ENCODE results near the gene PLXND1. TPM values are rescaled to one million over a fixed set of nuclear protein-coding genes. Genes with fewer than 3 reads are reported as not detected.

The PLXND1 gene
- total RNA-seq, 1 donor from 2014 or later, result 1,753 TPM

DNA sequence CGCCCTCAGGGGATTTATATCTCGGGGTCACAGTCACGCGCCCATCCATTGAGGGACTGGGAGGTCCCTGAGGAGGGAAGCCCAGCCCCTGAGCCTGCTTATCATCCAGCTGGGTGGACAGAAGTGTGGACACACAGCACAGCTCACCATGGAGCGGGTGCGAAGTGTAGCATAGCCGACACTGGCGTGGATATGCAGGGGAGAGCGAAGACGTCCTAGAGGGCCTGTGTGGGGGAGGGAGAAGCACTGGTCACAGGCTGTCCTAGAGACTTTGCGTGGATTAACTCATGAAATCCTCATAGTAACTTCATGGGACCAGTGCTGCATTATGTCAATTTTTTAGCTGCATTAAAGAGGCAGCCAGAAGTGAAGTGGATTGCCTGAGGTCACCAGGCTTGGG is 26.1 kb upstream of the PLXND1 start:
- Mint-ChIP-seq H3K27me3 (ENCODE audit: unreplicated experiment) (peaks cover 9% of the 10 kb centered on the region), H3K4me3 (ENCODE audit: unreplicated experiment) (no peak overlapping the region), H3K36me3 (ENCODE audit: low read depth, unreplicated experiment) (peaks cover 3% of the 10 kb centered on the region), H3K9me3 (ENCODE audit: unreplicated experiment) (no peaks in the 10 kb centered on the region), H3K27ac (ENCODE audit: unreplicated experiment) (no peak overlapping the region), H3K4me1 (ENCODE audit: unreplicated experiment) (peaks cover 17% of the 10 kb centered on the region)
- TF ChIP-seq, protein P1, sequence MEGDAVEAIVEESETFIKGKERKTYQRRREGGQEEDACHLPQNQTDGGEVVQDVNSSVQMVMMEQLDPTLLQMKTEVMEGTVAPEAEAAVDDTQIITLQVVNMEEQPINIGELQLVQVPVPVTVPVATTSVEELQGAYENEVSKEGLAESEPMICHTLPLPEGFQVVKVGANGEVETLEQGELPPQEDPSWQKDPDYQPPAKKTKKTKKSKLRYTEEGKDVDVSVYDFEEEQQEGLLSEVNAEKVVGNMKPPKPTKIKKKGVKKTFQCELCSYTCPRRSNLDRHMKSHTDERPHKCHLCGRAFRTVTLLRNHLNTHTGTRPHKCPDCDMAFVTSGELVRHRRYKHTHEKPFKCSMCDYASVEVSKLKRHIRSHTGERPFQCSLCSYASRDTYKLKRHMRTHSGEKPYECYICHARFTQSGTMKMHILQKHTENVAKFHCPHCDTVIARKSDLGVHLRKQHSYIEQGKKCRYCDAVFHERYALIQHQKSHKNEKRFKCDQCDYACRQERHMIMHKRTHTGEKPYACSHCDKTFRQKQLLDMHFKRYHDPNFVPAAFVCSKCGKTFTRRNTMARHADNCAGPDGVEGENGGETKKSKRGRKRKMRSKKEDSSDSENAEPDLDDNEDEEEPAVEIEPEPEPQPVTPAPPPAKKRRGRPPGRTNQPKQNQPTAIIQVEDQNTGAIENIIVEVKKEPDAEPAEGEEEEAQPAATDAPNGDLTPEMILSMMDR (IDR thresholded peaks at IDR 0.05; ENCODE audit: unreplicated experiment), result no peak
- DNase-seq (ENCODE audit: low spot score), result no peak

DNA sequence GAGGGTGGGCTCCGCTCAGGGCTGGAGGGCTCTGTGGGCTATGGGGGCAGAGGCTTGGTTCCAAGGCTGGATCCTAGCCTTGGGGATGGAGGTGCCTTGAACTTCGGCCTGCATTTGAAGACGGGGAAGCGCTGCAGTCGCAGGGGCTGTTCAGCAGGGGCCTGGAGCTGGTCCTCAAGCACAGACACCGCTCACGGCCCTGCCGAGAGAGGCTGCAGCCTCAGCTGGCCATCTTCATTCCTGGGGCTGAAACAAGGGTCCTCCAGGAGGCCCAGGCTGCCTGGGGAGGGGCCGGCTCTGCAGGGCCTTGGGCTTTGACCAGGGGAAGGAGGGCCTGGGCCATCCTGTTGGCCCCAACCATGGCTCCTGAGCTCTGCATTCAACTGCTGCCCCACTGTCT is 25.6 kb upstream of the PLXND1 start:
- TF ChIP-seq, protein P1 (IDR thresholded peaks at IDR 0.05; ENCODE audit: unreplicated experiment), result no peak
- peaks cover 3% of the 10 kb centered on the region for H3K36me3 Mint-ChIP-seq (ENCODE audit: low read depth, unreplicated experiment)
- no peak overlapping the region for H3K27ac Mint-ChIP-seq (ENCODE audit: unreplicated experiment)
- peaks cover 10% of the 10 kb centered on the region for H3K27me3 Mint-ChIP-seq (ENCODE audit: unreplicated experiment)
- no peak overlapping the region for H3K4me3 Mint-ChIP-seq (ENCODE audit: unreplicated experiment)
- peaks cover 18% of the 10 kb centered on the region for H3K4me1 Mint-ChIP-seq (ENCODE audit: unreplicated experiment)
- H3K9me3 Mint-ChIP-seq (ENCODE audit: unreplicated experiment), result no peaks in the 10 kb centered on the region
- DNase-seq (ENCODE audit: low spot score), result no peak

DNA sequence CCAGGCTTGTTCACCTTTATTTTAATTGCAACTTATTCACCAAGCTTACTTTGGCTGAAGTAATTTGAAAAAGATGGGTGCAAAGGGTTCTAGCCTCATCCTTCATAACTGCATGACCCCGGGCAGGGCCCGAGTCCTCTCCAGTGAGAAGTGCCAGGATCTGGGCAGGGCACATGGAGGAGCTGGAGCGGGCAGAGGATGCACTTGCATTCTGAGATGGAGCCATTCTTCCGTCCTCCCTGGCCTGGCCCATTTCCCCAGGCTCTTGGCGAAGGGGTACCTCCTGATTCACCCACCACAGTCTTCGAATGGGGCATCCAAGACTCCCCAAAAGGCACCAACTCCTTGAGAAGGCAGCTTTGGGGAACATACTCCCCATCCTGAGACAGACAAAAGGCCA is 22.5 kb upstream of the PLXND1 start:
- Mint-ChIP-seq H3K27ac (ENCODE audit: unreplicated experiment) (no peak overlapping the region), H3K27me3 (ENCODE audit: unreplicated experiment) (peaks cover 21% of the 10 kb centered on the region), H3K4me3 (ENCODE audit: unreplicated experiment) (no peak overlapping the region), H3K9me3 (ENCODE audit: unreplicated experiment) (no peaks in the 10 kb centered on the region), H3K36me3 (ENCODE audit: low read depth, unreplicated experiment) (peaks cover 3% of the 10 kb centered on the region), H3K4me1 (ENCODE audit: unreplicated experiment) (peaks cover 39% of the 10 kb centered on the region)
- no peak for DNase-seq (ENCODE audit: low spot score)
- TF ChIP-seq, protein P1 (IDR thresholded peaks at IDR 0.05; ENCODE audit: unreplicated experiment), result no peak

DNA sequence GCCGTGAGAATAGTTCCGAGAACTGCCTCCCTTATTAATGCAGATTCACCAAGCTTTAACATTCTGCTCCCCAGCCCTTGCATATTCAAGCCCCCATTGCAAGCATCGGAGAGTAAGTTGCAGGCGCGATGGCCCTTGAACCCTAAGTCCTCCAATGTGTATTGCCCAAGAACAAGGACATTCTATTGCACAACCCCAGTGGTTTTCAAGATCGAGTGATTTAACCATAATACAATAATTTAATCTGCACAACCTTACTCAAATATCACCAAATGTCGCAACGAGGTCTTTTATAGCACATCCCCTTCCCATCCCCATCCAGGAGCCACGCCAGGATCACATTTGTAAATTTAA is 21.7 kb upstream of the PLXND1 start:
- Mint-ChIP-seq H3K27ac (ENCODE audit: unreplicated experiment) (peak overlapping the region; percentile 97), H3K27me3 (ENCODE audit: unreplicated experiment) (peaks cover 21% of the 10 kb centered on the region), H3K4me3 (ENCODE audit: unreplicated experiment) (peak overlapping the region; percentile 91), H3K9me3 (ENCODE audit: unreplicated experiment) (no peaks in the 10 kb centered on the region), H3K36me3 (ENCODE audit: low read depth, unreplicated experiment) (peaks cover 3% of the 10 kb centered on the region), H3K4me1 (ENCODE audit: unreplicated experiment) (peaks cover 38% of the 10 kb centered on the region)
- TF ChIP-seq, protein P1 (IDR thresholded peaks at IDR 0.05; ENCODE audit: unreplicated experiment), result peak; percentile 13
- DNase-seq (ENCODE audit: low spot score), result no peak

DNA sequence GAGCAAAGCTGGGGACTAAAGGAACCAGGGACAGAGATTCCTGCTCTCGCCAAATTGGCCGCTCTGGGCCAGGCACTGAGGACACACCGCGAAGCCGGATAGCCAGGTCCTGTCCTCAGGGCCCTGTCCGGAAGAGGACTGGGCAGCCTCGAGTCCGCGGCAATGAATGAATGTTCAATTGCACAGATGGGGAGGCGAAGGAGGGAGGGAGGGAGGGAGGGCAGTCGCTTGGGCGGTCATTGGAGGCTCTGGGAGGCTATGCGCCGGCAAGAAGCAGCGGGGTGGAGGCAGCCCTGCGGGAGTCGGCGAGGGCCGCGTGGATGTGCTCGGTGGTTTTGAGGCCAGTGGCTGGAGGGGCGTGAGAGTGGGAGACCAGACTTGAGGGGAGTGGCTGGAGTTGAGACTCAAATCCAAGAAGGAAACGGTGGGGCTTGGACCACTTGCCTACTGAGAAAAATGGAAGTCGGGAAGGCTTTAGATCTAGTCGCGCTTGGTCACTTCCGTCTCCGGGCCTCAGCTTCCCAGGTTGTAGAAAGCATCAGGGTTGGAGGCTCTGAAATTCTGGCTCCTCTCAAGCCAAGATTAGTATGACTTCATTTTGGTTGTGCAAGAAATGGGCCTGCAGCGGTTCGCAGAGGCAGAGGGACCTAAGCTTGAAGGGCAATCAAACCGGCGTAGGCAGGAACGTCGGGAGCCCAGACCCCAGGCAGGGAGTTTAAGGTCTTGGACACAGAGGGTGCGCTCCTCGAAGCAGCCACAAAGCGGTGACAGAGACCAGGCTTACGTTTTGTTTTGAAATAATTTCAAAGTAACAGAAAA is 21.1 kb upstream of the PLXND1 start:
- peaks cover 44% of the 10 kb centered on the region for H3K4me1 Mint-ChIP-seq (ENCODE audit: unreplicated experiment)
- peaks cover 23% of the 10 kb centered on the region for H3K27me3 Mint-ChIP-seq (ENCODE audit: unreplicated experiment)
- H3K27ac Mint-ChIP-seq (ENCODE audit: unreplicated experiment), result peak overlapping the region; percentile 97
- peaks cover 3% of the 10 kb centered on the region for H3K36me3 Mint-ChIP-seq (ENCODE audit: low read depth, unreplicated experiment)
- peak overlapping the region; percentile 91 for H3K4me3 Mint-ChIP-seq (ENCODE audit: unreplicated experiment)
- H3K9me3 Mint-ChIP-seq (ENCODE audit: unreplicated experiment), result no peaks in the 10 kb centered on the region
- DNase-seq (ENCODE audit: low spot score), result peak; percentile 74
- TF ChIP-seq, protein P1 (IDR thresholded peaks at IDR 0.05; ENCODE audit: unreplicated experiment), result peak; percentile 64
